IPS-11a (cell line): ENCODE results near the gene CFAP20DC.
"Not testable (repeated sequence)": the region's sequence is repeated elsewhere in the genome, so short reads cannot be mapped to it uniquely, and the experiment has no call there.

Experiments
- H3K4me3 ChIP-seq: one replicate; pipeline ENCODE4 v1.5.1; 2013; ENCODE audit warnings: low read depth, low read length, control low read depth

Gene CFAP20DC

DNA sequence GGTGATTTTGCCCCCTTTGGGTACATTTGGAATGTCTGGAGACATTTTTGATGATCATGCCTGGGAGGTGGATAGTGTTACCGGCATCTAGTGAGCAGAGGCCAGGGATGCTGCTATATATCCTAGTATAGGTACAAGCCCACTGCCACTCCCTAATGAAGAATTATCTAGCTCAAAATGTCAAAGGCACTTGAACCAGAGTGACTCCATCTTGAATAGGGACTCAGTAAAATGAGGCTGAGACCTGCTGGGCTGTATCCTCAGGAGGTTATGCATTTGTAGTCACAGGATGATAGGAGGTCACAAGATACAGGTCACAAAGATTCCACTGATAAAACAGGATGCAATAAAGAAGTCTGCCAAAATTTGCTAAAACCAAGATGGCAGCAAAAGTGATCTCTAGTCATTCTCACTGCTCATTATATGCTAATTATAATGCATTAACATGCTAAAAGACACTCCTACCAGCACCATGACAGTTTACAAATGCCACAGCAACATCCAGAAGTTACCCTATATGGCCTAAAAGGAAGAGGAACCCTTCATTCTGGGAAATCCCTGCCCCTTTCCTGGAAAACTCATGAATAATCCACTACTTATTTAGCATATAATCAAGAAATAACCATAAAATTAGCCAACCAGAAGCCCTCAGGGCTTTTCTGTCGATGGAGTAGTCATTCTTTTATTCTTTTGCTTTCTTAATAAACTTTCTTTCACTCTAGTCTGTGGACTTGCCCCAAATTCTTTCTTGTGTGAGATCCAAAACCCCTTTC, 343.2 kb downstream of the CFAP20DC start:
- no peak overlapping the region for H3K4me3 ChIP-seq

DNA sequence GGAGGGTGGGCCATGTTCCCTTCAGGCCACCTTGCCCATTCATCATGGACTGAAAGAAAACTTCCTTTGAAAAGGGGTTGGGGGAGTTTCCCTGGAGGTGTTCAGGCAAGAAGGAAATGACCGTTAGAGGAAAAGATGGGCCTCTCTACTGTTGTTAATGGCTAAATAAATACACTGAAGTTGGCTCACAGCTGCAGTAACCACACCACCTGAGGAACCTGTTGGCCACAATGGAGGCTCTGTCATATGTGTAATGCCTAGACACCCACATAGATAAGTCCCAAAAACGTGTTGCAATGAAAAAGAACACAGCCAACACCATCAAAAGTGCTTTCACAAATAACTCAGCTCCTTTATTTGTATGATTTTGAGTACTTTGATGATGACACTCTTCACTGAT, 345.1 kb downstream of the CFAP20DC start:
- no peak overlapping the region for H3K4me3 ChIP-seq

DNA sequence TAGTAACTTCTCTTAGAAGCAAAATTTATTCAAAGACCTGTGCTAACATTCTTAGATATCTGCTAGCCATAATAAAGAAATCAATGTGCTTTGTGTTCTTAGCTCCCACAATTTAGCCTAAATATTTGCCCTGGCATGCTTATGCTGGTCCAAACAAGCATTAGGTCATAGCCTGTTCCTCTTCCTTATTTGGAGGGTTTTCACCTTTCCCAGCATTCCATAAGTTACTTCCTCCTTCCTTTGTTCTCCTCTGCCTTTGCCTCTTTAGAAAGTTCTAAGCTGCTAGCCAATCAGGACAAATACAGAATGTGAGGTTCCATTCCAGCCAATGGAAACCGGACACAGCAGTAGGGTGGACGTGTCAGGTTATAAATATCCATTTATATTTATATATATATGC, 345.5 kb downstream of the CFAP20DC start:
- H3K4me3 ChIP-seq, result not testable (repeated sequence)

DNA sequence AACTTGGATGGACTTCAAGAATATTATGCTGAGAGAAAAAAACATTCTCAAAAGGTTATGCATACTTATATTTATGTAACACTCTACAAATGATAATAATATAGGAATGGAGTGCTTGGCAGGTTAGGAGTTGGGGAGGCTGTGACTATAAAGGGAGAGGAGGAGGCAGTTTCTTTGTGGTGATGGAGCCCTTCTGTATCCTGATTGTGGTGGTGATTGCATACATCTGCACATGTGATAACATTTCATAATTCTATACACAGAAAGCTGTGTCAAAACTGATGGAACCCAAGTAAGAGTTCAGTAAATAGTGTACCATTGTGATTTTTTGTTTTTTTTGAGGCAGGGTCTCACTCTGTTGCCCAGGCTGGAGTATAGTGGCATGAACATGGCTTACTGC, 351.6 kb downstream of the CFAP20DC start:
- no peak overlapping the region for H3K4me3 ChIP-seq

DNA sequence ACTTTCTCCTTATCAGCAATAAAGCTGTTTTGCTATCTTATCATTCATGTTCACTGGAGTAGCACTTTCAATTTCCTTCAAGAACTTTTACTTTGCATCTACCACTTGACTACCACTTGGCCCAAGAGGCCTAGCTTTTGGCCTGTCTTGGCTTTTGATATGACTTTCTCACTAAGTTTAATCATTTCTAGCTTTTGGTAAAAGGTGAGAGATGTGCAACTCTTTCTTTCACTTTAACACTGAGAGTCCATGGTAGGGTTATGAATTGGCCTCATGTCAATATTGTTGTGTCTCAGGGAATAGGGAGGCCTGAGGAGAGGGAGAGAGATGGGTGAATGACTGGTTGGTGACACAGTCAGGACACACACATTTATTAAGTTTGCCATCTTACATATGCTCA, 352.3 kb downstream of the CFAP20DC start:
- H3K4me3 ChIP-seq, result no peak overlapping the region

DNA sequence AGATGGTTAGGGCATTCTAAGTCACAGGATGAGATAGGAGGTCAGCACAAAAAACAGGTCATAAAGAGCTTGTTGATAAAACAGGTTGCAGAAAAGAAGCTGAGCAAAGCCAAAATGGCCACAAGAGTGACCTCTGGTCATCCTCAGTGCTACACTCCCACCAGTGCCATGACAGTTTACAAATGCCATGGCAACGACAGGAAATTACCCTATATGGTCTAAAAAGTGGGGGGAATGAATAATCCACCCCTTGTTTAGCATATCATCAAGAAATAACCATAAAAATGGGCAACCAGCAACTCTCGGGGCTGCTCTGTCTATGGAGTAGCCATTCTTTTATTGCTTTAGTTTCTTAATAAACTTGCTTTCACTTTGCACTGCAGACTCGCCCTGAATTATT, 353.0 kb downstream of the CFAP20DC start:
- H3K4me3 ChIP-seq, result not testable (repeated sequence)

DNA sequence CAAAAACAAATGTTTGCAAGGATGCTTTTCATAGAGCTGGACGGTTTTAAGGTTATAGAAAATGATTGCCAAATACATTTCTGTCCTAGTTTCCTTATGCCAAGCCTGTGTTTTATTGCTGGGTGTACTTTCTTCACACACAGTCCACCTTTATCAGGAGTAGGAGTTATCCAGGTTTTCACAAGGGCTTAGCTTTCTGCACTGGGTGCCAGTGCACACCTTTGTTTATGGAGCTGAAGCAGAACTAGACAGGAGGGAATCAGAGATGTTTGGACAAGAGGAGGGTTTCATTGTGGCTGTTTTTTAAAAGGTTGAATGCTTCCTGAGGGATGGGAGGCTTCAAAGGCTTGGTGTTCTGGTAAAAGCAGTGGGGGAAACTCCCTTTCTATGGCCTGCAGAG, 353.7 kb downstream of the CFAP20DC start:
- H3K4me3 ChIP-seq, result no peak overlapping the region

DNA sequence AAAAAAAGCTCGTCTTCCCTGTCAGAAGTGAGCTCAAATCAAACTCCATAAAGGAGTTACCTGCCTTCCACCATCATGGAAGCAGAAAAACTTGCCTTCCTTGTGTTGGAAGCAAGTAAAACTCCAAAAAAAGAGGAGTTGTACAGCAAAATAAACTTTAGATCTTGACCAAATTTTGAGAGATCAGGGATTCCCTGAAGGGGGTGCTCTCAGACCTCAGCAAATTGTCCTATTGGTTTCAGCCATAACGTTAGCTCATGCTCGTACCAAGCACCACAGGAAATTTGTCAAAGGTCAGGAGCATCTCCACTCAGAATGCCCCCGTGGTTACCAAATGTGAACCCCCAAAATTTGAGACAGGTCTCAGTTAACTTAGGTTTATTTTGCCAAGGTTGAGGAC, 354.5 kb downstream of the CFAP20DC start:
- not testable (repeated sequence) for H3K4me3 ChIP-seq

DNA sequence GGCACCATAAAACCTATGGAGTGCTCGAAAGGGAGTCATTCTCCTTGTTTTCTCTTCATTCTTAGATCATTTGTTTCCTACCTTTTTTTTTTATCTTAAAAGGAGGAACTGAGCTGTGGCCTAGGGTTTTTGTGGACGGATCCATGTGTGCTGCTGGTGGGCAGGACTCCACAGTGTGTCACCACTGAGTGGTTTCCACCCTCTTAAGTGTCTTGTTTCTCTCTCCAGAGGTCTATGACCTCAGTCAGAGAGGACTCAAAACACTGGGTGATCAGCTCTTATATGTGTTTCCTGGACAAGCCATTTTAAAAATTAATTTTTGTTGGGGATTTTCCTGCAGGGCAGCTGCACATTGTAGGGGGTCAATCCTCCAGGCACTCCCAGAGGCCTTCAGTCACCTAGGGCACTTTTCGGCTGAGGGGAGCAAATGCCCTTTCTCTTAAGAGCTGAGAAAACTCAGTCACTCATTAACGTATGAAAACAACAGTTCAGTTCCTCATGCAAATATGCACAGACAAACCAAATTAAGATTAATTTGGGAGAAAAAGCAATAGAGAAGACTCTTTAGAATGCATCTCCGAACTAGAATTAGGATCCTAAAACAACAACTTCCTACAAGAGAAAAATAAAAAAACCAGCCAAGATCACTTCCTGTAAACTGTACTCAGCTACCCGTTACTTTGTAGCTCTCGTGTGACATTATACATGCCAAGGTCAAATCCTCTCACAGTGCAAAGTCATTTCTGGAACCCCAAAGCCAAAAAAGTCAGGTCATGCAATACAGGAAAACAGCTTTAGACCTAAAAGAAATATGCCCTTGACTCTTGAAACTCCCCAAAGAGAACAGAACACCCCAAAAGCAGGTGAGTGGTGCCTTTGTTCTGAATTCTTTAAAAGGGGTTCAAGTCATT, 355.6 kb downstream of the CFAP20DC start:
- H3K4me3 ChIP-seq, result no peak overlapping the region

DNA sequence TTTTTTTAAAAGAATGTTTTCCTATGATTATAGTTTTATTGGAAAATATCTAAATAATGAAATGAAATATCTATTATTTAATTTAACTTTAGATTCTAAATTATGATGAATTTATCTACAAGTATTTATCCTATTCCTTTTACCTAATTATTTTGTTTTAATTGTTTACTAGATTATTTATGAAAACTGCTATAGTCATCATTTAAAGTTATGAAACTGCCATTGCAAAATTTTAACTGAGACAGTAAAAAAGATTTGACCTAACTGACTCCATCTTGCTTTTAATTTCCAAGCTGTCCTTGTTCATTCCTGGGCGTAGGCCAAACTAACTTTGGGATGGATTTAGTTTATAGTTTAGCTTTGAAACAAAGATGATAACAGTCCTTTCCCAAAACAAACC, 357.3 kb downstream of the CFAP20DC start:
- H3K4me3 ChIP-seq, result no peak overlapping the region
